Mesothelial cell of epicardium (in vitro differentiated cells): ENCODE data around the gene DIRAS1. TPM values are rescaled to one million over a fixed set of nuclear protein-coding genes. Genes with fewer than 3 reads are reported as not detected.

Source experiments
- DNase-seq, 2 experiments: peaks; one replicate each; pipeline ENCODE4 v3.0.0; 2021; ENCODE audit warnings: low spot score in 2 of 2; ENCODE audit not compliant: unreplicated experiment in 2 of 2
- H3K27ac Mint-ChIP-seq: 2 replicates; pipeline ENCODE4 v1.8.0; 2021; ENCODE audit warnings: mixed read lengths
- H3K27me3 Mint-ChIP-seq: 2 replicates; pipeline ENCODE4 v1.8.0; 2021; ENCODE audit warnings: low read depth, mixed read lengths
- H3K36me3 Mint-ChIP-seq: 2 replicates; pipeline ENCODE4 v1.8.0; 2021; ENCODE audit warnings: mixed read lengths
- H3K4me1 Mint-ChIP-seq: 2 replicates; pipeline ENCODE4 v1.8.0; 2021; ENCODE audit warnings: mixed read lengths
- H3K4me3 Mint-ChIP-seq: 2 replicates; pipeline ENCODE4 v1.8.0; 2021; ENCODE audit warnings: mild to moderate bottlenecking, moderate library complexity, mixed read lengths
- H3K9me3 Mint-ChIP-seq: 2 replicates; pipeline ENCODE4 v1.8.0; 2021; ENCODE audit warnings: mixed read lengths
- total RNA-seq: library from RNA; stranded (reverse); gene quantifications from 3 replicates; pipeline ENCODE4 v1.2.1, GENCODE V29; 2021
- TF ChIP-seq, protein P1 (sequence below): fragments of 200-600 bp; sonication (generic); IDR thresholded peaks from one replicate; pipeline ENCODE4 v1.5.0; 2021; ENCODE audit warnings: antibody characterized with exemption; ENCODE audit not compliant: unreplicated experiment

Gene DIRAS1
- total RNA-seq, 1 donor from 2014 or later: 3.2 TPM

DNA sequence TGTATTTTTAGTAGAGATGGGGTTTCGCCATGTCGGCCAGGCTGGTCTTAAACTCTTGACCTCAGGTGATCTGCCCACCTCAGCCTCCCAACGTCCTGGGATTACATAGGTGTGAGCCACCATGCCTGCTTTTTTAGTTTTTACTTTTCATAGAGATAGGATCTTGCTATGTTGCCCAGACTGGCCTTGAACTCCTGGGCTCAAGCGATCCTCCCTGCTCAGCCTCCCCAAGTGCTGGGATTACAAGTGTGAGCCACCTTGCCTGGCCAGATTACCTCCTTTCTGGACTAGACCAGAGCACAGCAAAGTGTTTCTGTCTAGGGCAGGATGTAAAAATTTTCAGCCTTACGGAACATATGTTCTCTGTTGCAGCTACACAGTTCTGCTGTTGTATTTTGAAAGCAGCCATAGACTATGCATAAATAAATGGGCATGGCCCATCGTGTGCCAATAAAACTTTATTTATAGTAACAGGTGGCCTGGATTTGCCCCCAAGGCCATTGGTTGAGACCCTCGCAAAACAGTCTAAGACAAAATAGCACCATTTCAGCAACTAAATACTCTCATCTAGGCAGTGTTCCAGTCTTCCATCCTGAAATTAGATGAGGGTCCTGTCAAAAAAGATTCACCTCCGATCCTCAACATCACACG, 54.7 kb downstream of the DIRAS1 start:
- DNase-seq: no peak
- Mint-ChIP-seq H3K36me3 (no peaks in the 10 kb centered on the region), H3K4me1 (no peaks in the 10 kb centered on the region), H3K27ac (no peak overlapping the region), H3K9me3 (no peaks in the 10 kb centered on the region), H3K27me3 (peaks cover 2% of the 10 kb centered on the region), H3K4me3 (no peak overlapping the region)
- TF ChIP-seq, protein P1, sequence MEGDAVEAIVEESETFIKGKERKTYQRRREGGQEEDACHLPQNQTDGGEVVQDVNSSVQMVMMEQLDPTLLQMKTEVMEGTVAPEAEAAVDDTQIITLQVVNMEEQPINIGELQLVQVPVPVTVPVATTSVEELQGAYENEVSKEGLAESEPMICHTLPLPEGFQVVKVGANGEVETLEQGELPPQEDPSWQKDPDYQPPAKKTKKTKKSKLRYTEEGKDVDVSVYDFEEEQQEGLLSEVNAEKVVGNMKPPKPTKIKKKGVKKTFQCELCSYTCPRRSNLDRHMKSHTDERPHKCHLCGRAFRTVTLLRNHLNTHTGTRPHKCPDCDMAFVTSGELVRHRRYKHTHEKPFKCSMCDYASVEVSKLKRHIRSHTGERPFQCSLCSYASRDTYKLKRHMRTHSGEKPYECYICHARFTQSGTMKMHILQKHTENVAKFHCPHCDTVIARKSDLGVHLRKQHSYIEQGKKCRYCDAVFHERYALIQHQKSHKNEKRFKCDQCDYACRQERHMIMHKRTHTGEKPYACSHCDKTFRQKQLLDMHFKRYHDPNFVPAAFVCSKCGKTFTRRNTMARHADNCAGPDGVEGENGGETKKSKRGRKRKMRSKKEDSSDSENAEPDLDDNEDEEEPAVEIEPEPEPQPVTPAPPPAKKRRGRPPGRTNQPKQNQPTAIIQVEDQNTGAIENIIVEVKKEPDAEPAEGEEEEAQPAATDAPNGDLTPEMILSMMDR: no peak

DNA sequence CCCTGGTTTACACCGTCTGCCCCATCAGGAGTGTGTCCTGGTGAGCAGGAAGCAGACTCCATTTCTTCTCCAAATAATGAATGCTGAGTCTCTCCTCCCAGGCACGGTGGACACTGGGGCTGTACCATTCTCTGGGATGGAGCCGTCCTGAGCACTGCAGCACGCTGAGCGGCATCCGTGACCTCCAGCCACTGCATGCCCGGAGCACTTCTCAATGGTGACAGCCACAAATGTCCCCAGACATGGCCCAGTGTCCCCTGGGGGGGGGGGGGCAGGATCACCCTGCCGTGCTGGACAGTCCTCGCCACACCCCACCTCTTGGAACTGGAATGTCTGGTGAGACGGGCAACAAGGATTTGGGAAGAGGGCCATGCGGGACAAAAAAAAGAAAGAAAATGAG, 56.1 kb downstream of the DIRAS1 start:
- Mint-ChIP-seq H3K27ac (no peak overlapping the region), H3K27me3 (peaks cover 2% of the 10 kb centered on the region)

More for the DNA sequence above, 56.1 kb downstream of the DIRAS1 start:
- Mint-ChIP-seq H3K36me3 (no peaks in the 10 kb centered on the region), H3K4me1 (no peaks in the 10 kb centered on the region), H3K4me3 (no peak overlapping the region), H3K9me3 (no peaks in the 10 kb centered on the region)
- TF ChIP-seq, protein P1: no peak
- DNase-seq: no peak

Other genes starting within 250 kb of the DIRAS1 start
- 80.0 to 84.4 TPM (median 84.1 TPM) in 3 replicates for gene GADD45B, start 245.2 kb downstream of the DIRAS1 start, total RNA-seq
- gene GNG7, start 18.7 kb downstream of the DIRAS1 start, total RNA-seq: 8.2 to 8.8 TPM (median 8.5 TPM) in 3 replicates
- gene SLC39A3, start 18.6 kb upstream of the DIRAS1 start, total RNA-seq: 27.5 to 29.7 TPM (median 28.8 TPM) in 3 replicates
- 58.2 to 64.0 TPM (median 61.3 TPM) in 3 replicates for gene SGTA, start 61.9 kb upstream of the DIRAS1 start, total RNA-seq
- 74.1 to 80.8 TPM (median 79.5 TPM) in 3 replicates for gene THOP1, start 64.1 kb upstream of the DIRAS1 start, total RNA-seq
- 12.6 to 13.3 TPM (median 13.2 TPM) in 3 replicates for gene ZNF554, start 98.5 kb upstream of the DIRAS1 start, total RNA-seq
- 10.6 to 12.9 TPM (median 10.6 TPM) in 3 replicates for gene ZNF555, start 120.1 kb upstream of the DIRAS1 start, total RNA-seq
- gene ZNF556, start 146.0 kb upstream of the DIRAS1 start, total RNA-seq: 0.05 to 0.11 TPM (median 0.09 TPM) in 3 replicates
- 3.9 to 4.5 TPM (median 4.1 TPM) in 3 replicates for gene ZNF57, start 179.6 kb upstream of the DIRAS1 start, total RNA-seq
- gene ZNF77, start 223.6 kb upstream of the DIRAS1 start, total RNA-seq: 7.8 to 9.9 TPM (median 7.9 TPM) in 3 replicates